HEK293 (cell line): ENCODE measurements around the gene PKHD1.

Experiments used
- KLF8 ChIP-seq: fragments of 450-650 bp; formaldehyde crosslinking; IDR thresholded peaks from 2 replicates; pipeline ENCODE4 v1.5.1; 2016; ENCODE audit warnings: missing biosample characterization, missing genetic modification characterization
- TCF7L2 ChIP-seq: IDR thresholded peaks from 2 replicates; pipeline ENCODE4 v1.6.1; 2011; ENCODE audit warnings: low read depth, mild to moderate bottlenecking, inconsistent platforms, low read length, moderate library complexity, borderline replicate concordance
- ZNF157 ChIP-seq: fragments of 450-650 bp; formaldehyde crosslinking; IDR thresholded peaks from 2 replicates; pipeline ENCODE4 v1.5.1; 2016; ENCODE audit warnings: missing biosample characterization, missing genetic modification characterization
- ZNF221 ChIP-seq: fragments of 450-650 bp; formaldehyde crosslinking; IDR thresholded peaks from 2 replicates; pipeline ENCODE4 v1.5.1; 2017; ENCODE audit warnings: missing biosample characterization, missing genetic modification characterization, borderline replicate concordance
- ZNF292 ChIP-seq: fragments of 450-650 bp; formaldehyde crosslinking; IDR thresholded peaks from 2 replicates; pipeline ENCODE4 v1.5.1; 2016; ENCODE audit warnings: low read depth, missing biosample characterization, missing genetic modification characterization, borderline replicate concordance
- ZSCAN30 ChIP-seq: fragments of 450-650 bp; IDR thresholded peaks from 2 replicates; pipeline ENCODE4 v1.5.1; 2018; ENCODE audit warnings: missing biosample characterization, mild to moderate bottlenecking, missing genetic modification characterization, moderate library complexity
- ZXDB ChIP-seq: fragments of 450-650 bp; formaldehyde crosslinking; IDR thresholded peaks from 2 replicates; pipeline ENCODE4 v1.5.1; 2016; ENCODE audit warnings: missing biosample characterization, missing genetic modification characterization
- TF ChIP-seq, protein P1 (sequence below): fragments of 450-650 bp; formaldehyde crosslinking; IDR thresholded peaks from 2 replicates; pipeline ENCODE4 v1.5.1; 2016; ENCODE audit warnings: missing biosample characterization, missing genetic modification characterization
- TF ChIP-seq, protein P2 (sequence below): fragments of 450-650 bp; formaldehyde crosslinking; IDR thresholded peaks from 2 replicates; pipeline ENCODE4 v1.5.1; 2016; ENCODE audit warnings: missing biosample characterization, missing genetic modification characterization
- TF ChIP-seq, protein P3 (sequence below): fragments of 450-650 bp; formaldehyde crosslinking; IDR thresholded peaks from 2 replicates; pipeline ENCODE4 v1.5.1; 2016; ENCODE audit warnings: missing biosample characterization, missing genetic modification characterization, low read depth
- TF ChIP-seq, protein P4 (sequence below): sonication (generic); formaldehyde crosslinking; IDR thresholded peaks from 2 replicates; pipeline ENCODE4 v1.8.1; 2022; ENCODE audit warnings: mild to moderate bottlenecking, moderate library complexity, missing genetic modification reagents
- TF ChIP-seq, protein P5 (sequence below): fragments of 450-650 bp; formaldehyde crosslinking; IDR thresholded peaks from 2 replicates; pipeline ENCODE4 v1.5.1; 2016; ENCODE audit warnings: missing biosample characterization, missing genetic modification characterization, low read depth

DNA sequence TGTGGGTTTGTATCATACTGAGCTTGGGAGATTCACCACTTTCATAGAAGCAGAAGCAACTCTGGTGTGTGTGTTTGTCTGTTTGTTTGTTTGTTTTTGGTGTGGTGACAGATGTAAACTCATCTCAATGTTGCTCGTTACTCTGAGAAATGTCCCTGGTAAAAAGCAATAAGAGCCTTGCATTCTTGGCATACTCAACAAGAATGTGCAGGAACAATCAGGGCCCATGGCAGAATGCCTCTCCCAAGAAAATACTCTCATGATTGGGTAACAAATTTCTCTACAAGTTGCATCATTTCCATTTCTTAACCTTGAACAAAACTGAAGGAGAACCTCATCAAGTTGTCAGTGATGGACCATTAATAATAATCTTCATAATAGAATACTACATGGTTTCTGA is 43.0 kb upstream of the PKHD1 start:
- TF ChIP-seq ZXDB (no peak), KLF8 (tag by site-specific recombination) (no peak), ZNF221 (no peak), ZNF292 (tag by site-specific recombination) (no peak), ZSCAN30 (tag by site-specific recombination) (no peak), ZNF157 (tag by site-specific recombination) (no peak), TCF7L2 (no peak)
- TF ChIP-seq, protein P1, sequence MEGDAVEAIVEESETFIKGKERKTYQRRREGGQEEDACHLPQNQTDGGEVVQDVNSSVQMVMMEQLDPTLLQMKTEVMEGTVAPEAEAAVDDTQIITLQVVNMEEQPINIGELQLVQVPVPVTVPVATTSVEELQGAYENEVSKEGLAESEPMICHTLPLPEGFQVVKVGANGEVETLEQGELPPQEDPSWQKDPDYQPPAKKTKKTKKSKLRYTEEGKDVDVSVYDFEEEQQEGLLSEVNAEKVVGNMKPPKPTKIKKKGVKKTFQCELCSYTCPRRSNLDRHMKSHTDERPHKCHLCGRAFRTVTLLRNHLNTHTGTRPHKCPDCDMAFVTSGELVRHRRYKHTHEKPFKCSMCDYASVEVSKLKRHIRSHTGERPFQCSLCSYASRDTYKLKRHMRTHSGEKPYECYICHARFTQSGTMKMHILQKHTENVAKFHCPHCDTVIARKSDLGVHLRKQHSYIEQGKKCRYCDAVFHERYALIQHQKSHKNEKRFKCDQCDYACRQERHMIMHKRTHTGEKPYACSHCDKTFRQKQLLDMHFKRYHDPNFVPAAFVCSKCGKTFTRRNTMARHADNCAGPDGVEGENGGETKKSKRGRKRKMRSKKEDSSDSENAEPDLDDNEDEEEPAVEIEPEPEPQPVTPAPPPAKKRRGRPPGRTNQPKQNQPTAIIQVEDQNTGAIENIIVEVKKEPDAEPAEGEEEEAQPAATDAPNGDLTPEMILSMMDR (tag by site-specific recombination) = no peak
- TF ChIP-seq, protein P2, sequence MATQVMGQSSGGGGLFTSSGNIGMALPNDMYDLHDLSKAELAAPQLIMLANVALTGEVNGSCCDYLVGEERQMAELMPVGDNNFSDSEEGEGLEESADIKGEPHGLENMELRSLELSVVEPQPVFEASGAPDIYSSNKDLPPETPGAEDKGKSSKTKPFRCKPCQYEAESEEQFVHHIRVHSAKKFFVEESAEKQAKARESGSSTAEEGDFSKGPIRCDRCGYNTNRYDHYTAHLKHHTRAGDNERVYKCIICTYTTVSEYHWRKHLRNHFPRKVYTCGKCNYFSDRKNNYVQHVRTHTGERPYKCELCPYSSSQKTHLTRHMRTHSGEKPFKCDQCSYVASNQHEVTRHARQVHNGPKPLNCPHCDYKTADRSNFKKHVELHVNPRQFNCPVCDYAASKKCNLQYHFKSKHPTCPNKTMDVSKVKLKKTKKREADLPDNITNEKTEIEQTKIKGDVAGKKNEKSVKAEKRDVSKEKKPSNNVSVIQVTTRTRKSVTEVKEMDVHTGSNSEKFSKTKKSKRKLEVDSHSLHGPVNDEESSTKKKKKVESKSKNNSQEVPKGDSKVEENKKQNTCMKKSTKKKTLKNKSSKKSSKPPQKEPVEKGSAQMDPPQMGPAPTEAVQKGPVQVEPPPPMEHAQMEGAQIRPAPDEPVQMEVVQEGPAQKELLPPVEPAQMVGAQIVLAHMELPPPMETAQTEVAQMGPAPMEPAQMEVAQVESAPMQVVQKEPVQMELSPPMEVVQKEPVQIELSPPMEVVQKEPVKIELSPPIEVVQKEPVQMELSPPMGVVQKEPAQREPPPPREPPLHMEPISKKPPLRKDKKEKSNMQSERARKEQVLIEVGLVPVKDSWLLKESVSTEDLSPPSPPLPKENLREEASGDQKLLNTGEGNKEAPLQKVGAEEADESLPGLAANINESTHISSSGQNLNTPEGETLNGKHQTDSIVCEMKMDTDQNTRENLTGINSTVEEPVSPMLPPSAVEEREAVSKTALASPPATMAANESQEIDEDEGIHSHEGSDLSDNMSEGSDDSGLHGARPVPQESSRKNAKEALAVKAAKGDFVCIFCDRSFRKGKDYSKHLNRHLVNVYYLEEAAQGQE (tag by site-specific recombination) = no peak
- TF ChIP-seq, protein P3, sequence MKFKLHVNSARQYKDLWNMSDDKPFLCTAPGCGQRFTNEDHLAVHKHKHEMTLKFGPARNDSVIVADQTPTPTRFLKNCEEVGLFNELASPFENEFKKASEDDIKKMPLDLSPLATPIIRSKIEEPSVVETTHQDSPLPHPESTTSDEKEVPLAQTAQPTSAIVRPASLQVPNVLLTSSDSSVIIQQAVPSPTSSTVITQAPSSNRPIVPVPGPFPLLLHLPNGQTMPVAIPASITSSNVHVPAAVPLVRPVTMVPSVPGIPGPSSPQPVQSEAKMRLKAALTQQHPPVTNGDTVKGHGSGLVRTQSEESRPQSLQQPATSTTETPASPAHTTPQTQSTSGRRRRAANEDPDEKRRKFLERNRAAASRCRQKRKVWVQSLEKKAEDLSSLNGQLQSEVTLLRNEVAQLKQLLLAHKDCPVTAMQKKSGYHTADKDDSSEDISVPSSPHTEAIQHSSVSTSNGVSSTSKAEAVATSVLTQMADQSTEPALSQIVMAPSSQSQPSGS (tag by site-specific recombination) = no peak
- TF ChIP-seq, protein P4, sequence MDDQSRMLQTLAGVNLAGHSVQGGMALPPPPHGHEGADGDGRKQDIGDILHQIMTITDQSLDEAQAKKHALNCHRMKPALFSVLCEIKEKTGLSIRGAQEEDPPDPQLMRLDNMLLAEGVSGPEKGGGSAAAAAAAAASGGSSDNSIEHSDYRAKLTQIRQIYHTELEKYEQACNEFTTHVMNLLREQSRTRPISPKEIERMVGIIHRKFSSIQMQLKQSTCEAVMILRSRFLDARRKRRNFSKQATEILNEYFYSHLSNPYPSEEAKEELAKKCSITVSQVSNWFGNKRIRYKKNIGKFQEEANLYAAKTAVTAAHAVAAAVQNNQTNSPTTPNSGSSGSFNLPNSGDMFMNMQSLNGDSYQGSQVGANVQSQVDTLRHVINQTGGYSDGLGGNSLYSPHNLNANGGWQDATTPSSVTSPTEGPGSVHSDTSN (CRISPR knock-in tag) = no peak
- TF ChIP-seq, protein P5, sequence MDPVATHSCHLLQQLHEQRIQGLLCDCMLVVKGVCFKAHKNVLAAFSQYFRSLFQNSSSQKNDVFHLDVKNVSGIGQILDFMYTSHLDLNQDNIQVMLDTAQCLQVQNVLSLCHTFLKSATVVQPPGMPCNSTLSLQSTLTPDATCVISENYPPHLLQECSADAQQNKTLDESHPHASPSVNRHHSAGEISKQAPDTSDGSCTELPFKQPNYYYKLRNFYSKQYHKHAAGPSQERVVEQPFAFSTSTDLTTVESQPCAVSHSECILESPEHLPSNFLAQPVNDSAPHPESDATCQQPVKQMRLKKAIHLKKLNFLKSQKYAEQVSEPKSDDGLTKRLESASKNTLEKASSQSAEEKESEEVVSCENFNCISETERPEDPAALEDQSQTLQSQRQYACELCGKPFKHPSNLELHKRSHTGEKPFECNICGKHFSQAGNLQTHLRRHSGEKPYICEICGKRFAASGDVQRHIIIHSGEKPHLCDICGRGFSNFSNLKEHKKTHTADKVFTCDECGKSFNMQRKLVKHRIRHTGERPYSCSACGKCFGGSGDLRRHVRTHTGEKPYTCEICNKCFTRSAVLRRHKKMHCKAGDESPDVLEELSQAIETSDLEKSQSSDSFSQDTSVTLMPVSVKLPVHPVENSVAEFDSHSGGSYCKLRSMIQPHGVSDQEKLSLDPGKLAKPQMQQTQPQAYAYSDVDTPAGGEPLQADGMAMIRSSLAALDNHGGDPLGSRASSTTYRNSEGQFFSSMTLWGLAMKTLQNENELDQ = no peak
